T-helper 1 cell (primary cell): Measurements from ENCODE around the gene ENPP7.

Source experiments
- DNase-seq, 5 donors: peaks; one replicate each; pipeline ENCODE4 v3.0.0-alpha.2; 2012 to 2020

Gene ENPP7

DNA sequence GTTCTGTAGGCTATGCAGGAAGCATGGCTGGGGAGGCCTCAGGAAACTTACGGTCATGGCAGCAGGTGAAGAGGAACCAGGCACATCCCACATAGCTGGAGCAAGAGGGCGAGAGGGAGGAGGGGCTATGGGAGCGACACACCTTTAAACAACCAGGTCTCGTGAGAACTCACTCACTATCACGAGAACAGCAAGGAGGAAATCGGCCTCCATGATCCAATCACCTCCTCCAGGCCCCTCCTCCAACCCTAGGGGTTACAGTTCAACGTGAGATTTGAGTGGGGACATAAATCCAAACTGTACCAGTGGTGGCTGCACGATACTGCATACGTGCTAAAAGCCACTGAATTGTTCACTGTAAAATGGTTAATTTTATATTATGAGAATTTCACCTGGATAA is 26.1 kb upstream of the ENPP7 start:
- DNase-seq, result no peak

- no peak for DNase-seq
Measured at GRCh38 chr17:79705674-79706073, 25.1 kb upstream of the ENPP7 start.

DNA sequence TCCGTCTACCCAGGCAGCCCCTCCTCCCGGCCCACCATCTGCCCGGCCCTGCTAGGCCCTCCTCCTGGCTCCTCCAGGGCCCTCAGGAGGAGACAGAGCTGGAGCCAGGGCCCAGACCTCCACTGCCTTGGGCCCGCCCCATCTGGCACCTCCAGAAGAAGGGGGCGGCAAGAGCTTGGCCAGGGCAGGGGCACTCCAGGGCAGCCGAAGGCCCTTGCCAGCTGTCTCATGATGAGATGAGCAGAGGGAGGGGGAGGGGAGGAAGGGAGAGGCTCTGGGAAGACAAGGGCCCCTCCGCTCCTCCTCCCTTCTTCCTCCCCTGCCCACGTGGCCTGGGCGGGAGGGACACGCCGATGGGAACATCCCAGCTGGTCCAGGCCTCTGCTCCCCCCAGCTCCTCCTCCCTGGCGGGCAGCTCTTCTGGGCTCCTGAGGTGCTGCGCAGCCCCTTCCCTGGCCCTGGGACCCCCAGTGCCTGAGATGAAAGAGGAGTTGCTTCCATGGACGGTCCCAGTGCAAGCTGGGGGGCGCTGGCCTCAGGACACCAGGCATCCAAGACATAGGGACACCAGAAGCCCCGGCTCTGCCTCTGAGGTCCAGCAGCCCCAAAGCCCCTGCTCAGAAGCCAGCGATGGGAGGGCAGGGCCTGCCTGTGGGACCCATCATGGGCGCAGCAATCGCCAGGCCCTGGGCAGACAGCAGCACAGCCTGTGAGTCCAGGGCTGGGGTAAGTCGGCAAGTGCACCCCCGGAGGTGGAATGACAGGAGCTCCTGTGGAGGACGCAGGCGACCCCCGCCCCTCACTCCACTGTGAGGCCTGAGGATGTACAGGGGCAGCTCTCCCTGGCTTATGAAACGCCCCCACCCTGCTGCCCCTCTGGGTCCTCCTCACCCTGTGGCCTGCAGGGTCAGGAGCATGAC is 23.6 kb upstream of the ENPP7 start:
- no peak for DNase-seq

DNA sequence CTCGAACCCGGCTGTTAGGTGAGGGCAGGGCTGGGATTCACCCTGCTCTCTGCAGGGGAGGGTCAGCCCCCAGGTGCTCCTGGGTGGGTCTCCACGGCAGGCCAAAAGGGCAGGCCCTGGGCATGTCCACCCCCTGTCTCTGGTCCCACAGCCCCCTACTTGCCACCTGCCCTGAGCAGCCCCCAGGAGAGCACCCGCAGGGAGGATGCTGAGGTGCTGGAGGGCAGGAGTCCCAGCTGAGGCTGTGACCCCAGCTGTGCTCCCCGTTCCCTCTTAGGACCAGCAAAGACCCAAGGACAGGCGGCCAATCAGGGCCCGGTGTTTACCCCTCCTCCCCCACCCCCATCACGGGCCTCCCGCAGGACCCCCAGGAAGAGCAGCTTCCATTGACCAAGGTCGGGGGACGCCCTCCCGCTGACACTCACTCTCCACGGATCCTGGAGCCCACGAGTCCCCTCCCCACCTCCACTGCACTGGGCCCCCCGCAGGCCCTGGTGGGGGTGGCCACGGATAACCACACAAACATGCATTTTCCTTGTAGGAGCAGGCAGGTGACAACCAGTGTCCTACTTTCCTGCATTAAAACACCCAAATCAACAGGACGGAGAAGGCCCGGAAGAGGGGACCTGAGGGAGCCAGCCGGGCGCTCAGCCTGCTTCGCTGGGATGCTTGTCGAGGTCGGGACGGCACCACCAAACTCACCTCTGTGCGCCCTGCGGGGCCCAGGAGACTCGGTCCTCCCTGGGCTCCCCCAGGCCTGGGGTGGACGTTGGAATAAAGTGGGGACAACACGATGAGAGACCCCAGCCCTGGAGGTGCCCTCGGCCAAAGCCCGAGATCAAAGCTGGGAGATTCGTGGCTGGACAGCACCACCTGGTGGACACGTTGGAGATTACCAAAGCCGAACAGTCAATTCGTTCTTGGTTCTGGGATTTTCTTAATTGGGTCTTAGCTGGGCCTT is 22.5 kb upstream of the ENPP7 start:
- peak in 4 of 5 donors; percentile 32 to 46 (median 36) for DNase-seq

- no peak for DNase-seq
Measured at GRCh38 chr17:79711715-79712305, 18.9 kb upstream of the ENPP7 start.

DNA sequence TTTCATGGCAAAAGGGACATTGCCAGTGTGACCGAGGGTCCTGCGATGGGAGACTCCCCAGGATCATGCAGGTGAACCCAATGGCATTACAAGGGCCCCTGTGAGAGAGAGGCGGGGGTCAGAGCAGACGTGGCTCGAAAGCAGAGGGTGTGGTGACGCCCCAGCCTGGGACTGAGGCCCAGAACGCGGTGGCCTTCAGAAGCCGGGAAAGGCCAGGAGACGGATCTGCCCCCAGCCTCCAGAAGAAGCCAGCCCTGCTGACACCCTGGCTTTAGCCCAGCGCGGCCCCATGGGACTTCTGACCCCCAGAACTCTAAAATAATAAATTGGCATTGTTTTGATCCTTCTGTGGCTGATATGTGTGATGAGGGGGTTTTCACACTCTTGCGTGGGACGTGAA is 17.4 kb upstream of the ENPP7 start:
- DNase-seq, result no peak

DNA sequence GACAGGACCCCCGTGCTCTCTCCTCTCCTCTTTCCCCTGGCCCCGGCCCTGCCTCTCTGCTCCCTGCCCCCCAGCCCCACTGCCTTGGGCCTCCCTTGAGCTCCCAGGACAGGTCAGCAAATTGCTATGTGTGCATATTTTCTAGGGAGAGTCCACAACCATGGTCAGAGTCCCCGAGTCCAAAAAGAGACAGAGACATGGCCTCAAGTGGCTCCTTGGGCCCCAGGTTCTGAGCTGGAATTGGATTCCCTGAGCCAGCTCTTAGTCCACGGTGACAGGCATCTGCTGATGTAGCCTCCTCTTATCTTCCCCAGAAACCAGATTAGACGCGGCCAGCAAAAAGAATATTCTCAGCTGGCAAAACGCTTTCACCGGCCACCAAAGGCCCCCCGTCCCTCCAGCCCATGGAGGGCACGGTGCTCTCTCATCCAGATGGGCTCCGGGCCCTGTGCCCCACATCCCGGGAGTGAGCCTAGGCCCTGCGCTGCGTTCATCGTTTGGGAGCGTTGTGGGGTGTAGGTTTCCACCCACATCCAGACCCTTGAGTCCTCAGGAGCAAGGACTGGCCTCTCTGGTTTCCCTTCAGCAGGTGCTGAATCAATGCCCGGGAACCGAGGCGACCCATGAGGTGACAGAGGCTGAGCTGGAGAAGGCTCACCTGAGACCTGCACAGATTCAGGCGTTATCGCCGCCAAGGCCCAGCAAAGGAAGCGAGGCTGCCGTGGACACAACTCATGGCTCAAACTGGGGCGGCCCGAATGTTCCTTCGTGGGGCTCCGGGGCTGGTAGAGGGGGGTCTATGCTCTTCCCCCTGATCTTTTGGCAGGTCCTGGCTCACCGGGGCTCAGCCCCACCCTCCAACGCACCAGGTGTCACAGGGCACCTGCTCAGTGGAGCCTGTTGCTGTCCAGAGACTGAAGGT is 16.3 kb upstream of the ENPP7 start:
- no peak for DNase-seq

GRCh38 chr17:79715098-79715942 is 15.4 kb upstream of the ENPP7 start:
- DNase-seq, result no peak

GRCh38 chr17:79715943-79716797 is 14.6 kb upstream of the ENPP7 start:
- DNase-seq, result no peak

- DNase-seq, result no peak
Measured at GRCh38 chr17:79720705-79721292, 9.9 kb upstream of the ENPP7 start.

DNA sequence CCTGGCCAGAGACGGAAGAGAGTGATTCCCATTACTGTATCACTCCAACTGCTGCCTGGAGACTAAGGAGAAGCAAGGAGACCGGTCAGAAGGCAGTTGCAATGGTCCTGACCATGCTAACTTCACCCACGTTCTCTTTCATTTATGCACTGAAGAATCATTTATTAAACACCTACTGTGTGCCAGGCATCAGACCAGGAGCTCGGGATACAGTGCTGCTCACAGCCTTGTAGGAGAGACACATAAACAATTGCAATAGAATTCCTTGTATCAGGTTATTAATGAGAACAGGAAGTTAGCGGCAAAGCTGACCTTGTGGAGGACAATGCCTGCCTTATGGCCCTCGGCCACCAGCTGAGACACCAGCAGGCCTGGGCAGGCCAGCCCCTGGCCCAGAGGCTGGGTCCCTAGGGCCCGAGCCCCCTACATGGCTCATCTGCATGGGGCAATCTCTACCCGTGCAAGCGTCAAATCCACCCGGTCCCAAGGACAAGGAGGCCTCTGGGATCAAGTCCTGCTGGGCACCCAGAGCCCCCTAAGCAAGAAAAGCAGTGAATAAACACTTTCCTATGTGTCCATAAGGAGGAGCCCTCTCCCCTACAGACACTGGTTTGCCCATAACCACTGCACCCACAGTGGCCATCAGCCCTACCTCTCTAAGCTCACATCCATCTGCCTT is 8.6 kb upstream of the ENPP7 start:
- DNase-seq, result no peak

DNA sequence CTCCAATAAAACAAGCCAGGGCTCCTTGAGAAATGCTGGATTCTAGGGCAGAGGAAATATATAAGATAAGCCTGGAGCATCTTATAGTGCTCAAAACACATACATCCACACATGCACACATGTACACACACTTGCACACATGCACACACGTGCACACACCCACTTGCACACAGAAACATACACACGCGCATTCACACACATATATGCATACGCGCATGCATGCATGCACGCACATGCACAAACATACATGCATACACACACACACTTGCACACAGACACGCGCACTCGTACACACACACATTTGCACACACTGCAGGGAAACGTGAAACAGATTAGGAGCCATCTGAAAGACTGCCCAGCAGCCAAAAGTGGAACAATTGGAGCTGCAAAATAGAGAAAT is 8.0 kb upstream of the ENPP7 start:
- no peak for DNase-seq

DNA sequence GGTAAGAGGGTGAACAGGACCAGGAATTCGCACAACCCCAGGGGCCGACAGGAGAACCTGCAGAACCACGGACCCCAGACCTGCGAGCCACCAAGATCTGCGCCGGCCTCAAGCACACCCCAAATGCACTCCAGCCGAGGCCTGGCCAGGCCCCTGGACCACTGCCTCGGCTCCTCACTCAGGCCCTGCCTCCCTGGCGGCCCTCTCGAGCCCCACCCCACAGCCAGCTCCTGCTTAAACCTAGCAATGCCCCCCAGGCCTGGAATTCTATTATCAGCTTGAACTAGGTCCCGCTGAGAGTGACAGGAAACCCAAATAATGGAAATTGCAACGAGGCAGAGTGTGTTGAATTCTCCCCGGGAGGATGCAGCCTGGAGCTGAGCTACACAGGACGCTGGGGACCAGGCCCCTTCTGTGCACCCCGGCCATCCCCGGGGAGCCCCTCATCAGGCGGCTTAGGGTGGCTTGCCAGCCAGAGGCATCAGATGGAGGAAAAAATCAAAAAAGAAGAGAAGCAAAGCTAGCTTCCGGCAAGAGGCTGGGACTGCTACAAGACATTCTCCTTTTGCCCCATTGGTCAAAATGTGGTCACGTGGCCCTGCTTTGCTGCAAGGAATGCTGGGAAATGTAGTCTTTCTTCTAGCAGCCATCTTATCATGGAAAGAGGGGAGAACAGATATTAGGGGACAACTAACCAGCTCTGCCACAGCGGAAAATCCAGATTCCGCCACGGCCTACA is 2.4 kb upstream of the ENPP7 start:
- peak; percentile 63 to 87 (median 78) for DNase-seq

DNA sequence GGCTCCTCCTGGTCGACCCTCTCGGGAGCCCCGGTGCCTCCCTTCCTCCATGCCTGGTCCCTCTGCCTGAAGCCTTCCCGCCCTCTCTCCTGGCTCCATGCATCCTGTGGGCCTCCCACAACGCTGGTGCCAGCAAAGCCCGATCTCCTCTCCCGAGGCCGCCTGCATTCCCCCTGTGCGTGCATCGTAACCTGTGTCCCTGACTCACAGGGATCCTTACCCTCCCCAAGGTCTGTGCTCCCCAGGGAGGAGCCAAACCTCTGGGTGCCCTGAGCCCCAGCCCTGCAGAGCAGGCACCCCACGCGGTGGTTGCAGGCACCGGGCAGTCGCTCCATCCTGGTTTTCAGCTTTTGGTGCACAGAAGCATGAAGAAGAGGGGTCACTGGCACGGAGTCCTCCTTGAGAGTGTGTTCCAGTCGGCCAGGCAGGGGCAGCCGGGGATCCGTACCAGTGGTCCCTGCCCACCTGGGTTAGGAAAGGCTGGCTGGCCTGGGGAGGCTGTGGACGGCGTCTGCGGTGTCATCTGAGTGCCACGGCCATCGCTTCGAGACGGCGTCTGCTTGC is 1.8 kb upstream of the ENPP7 start:
- DNase-seq, result no peak

DNA sequence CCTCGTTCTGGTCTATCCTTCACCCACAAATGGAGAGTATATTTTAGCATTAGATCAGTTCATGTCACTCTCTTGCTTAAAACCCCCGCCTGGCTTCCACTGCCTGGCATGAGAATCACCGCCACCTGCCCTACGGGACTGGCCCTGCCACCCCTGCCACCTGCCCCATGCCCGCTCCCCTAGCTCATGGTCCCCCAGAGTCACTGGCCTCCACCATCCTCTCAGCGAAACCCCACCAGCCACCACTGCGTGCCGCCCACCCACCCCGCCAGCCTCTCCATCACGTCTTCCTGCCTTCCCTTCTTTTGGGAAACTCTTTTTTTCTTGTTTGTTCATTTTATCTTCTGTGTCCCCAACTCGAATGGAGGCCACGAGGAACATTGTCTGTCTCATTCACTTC is 982 bp upstream of the ENPP7 start:
- no peak for DNase-seq

DNA sequence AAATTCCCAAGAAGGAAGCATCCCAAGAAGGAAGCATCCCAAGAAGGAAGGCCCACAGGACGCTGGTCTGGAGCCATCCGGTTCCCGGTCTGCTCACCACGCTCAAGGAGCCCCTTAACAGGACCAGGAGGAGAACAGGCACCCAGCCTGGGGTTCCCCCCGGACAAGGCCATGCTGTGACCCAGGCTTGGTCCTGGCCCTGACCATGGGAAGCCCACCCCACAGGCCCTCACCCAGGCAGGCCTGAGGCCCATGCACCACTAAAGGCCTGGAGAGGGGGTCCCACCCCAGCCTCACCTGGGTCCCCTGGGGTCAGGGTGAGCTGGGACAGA is 340 bp upstream of the ENPP7 start:
- DNase-seq, result no peak

DNA sequence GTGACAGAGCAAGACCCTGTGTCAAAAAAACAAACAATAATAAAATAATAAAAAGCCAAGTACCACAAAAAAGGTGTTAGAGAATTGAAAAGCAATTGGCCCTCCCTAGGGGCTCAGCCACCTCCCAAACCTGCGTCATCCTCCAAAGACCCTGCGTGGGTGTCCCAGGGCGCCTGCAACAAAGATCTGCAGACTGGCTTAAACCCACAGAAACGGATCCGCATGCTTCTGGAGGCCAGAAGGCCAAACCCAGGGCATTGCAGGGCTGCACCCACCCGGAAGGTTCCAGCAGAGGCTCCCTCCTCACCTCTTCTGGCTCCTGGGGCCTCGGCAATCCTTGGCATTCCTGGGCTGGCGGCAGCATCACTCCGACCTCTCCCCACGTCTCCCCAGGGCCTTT is 1.5 kb downstream of the ENPP7 start:
- DNase-seq, result no peak
